Vagina (tissue), 2 donors: ENCODE measurements around the gene CBX4.

Experiments used
- CTCF ChIP-seq, 3 experiments: fragments of 450-650 bp in 2 of 3; fragments of 200-600 bp in 1 of 3; sonication (generic) in 1 of 3; IDR thresholded peaks; one replicate each; pipeline ENCODE4 v1.5.1; 2017 to 2019; ENCODE audit warnings: antibody characterized with exemption in 3 of 3, mild to moderate bottlenecking in 2 of 3, moderate library complexity in 2 of 3
- POLR2A ChIP-seq, 2 donors: fragments of 450-650 bp; IDR thresholded peaks; one replicate each; pipeline ENCODE4 v1.6.1; 2017; ENCODE audit warnings: antibody characterized with exemption in 2 of 2, mild to moderate bottlenecking in 2 of 2, moderate library complexity in 2 of 2
- POLR2AphosphoS5 ChIP-seq, 2 donors: sonication (generic); formaldehyde crosslinking; IDR thresholded peaks; one replicate each; pipeline ENCODE4 v1.9.0; 2017; ENCODE audit warnings: antibody characterized with exemption in 2 of 2, mild to moderate bottlenecking in 2 of 2, low read depth in 1 of 2; ENCODE audit not compliant: insufficient read depth in 1 of 2

DNA sequence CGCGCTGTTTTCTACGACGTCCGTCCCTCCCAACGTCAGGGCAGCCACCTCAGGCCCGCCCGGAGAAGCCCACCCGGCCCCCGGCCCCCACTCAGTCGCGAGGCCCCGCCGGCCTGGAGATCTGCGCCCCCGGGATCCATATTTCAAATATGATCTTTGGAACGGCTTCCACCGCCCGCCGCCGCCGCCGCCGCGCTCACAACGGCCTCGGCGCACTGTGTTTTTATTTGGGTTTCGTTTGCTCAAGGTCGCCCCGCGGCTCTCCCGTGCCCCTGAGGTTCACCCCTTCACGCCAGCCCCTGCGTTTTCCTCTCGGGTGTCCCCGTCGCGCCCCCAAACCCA, 4.2 kb upstream of the CBX4 start:
- TF ChIP-seq CTCF (IDR thresholded peaks at IDR 0.05) (no peak), POLR2AphosphoS5 (IDR thresholded peaks at IDR 0.05; ENCODE audit: insufficient read depth in 1 of 2, low read depth in 1 of 2) (no peak), POLR2A (IDR thresholded peaks at IDR 0.05) (no peak)
